Heart left ventricle (tissue), 16 donors: ENCODE data around the gene SMURF1. TPM values are rescaled to one million over a fixed set of nuclear protein-coding genes. Genes with fewer than 3 reads are reported as not detected.
A peak's percentile ranks its signal among the peaks of the same experiment; 100 is the strongest.

Experiments used
- ATAC-seq, 4 donors: fragments of 200-7000 bp; cut with Tn5 transposase; one replicate each; pipeline ENCODE4 v1.9.1; 2020 to 2022; ENCODE audit warnings: moderate library complexity in 4 of 4, mild to moderate bottlenecking in 3 of 4, moderate number of reproducible peaks in 1 of 4
- DNase-seq, 5 donors: peaks; one replicate each; pipeline ENCODE4 v3.0.0-alpha.2; 2020
- H3K27ac ChIP-seq, 12 donors: fragments of 200-600 bp; sonication (generic) in 4 of 12; one replicate each; pipeline versions ENCODE4 v1.5.0 to v1.8.0; 2016 to 2022; ENCODE audit warnings: mild to moderate bottlenecking in 2 of 12
- H3K27me3 ChIP-seq, 9 donors: fragments of 200-600 bp; sonication (generic) in 2 of 9; one replicate each; pipeline versions ENCODE4 v1.5.1 to v1.8.0; 2016 to 2022; ENCODE audit warnings: mild to moderate bottlenecking in 3 of 9
- H3K36me3 ChIP-seq, 9 donors: fragments of 200-600 bp; sonication (generic) in 2 of 9; one replicate each; pipeline versions ENCODE4 v1.5.0 to v1.8.0; 2018 to 2022; ENCODE audit warnings: mild to moderate bottlenecking in 2 of 9
- H3K4me1 ChIP-seq, 12 donors: fragments of 200-600 bp; sonication (generic) in 4 of 12; one replicate each; pipeline versions ENCODE4 v1.5.0 to v1.8.0; 2016 to 2022; ENCODE audit warnings: mild to moderate bottlenecking in 3 of 12
- H3K4me3 ChIP-seq, 12 donors: fragments of 200-600 bp; sonication (generic) in 4 of 12; one replicate each; pipeline versions ENCODE4 v1.5.0 to v1.8.0; 2017 to 2022; ENCODE audit warnings: mild to moderate bottlenecking in 9 of 12, moderate library complexity in 4 of 12
- H3K9me3 ChIP-seq, 12 donors: fragments of 200-600 bp; sonication (generic) in 4 of 12; one replicate each; pipeline versions ENCODE4 v1.5.0 to v1.8.0; 2016 to 2022; ENCODE audit warnings: mild to moderate bottlenecking in 1 of 12
- POLR2A ChIP-seq, 2 donors: fragments of 450-650 bp; IDR thresholded peaks; one replicate each; pipeline ENCODE4 v1.6.1; 2017; ENCODE audit warnings: antibody characterized with exemption in 2 of 2, mild to moderate bottlenecking in 2 of 2, moderate library complexity in 2 of 2
- WGBS, 4 donors: extraction: QIAGEN DNeasy Blood & Tissue Kit in 2 of 4; methylation state at CpG; one replicate each; pipeline versions ENCODE4 v1.1.5 to v1.1.7; 2013 to 2018; 5-methylcytosine and 5-hydroxymethylcytosine counted together
- intact Hi-C, 10 donors: fragments of 100-400 bp; cut with DNase I; formaldehyde crosslinking; loops; one replicate each; pipeline versions ENCODE4 v1.11.1 to v1.14.2; 2022
- polyA plus RNA-seq, 2 donors: library from polyadenylated mRNA; stranded (reverse); fragments of 200-250 nt; gene quantifications; one replicate each; pipeline ENCODE4 v1.2.3, GENCODE V29; 2013
- total RNA-seq, 9 donors: library from RNA; depleted of rRNA in 2 of 9; stranded (reverse); fragments of >200 nt in 2 of 9; fragmentation: NEBNext Ultra II Directional in 3 of 9; extraction: Animal tissue kit (Norgen Biotek cat#: 25700) in 3 of 9; gene quantifications; one replicate each; pipeline versions ENCODE4 v1.1.0 to v1.2.4, GENCODE V29; 2016 to 2023
- TF ChIP-seq, protein P1 (sequence below), 12 donors: fragments of 200-600 bp; sonication (generic) in 4 of 12; IDR thresholded peaks; one replicate each; pipeline versions ENCODE4 v1.5.0 to v1.8.0; 2018 to 2022; ENCODE audit warnings: antibody characterized with exemption in 12 of 12, mild to moderate bottlenecking in 5 of 12
- donor health status: ischemic (EF 13 %, LVEDD 7.1; RV severe dilation, severe dysfunction).
- donor health status: healthy with polysubstance abuse.
- donor health status: DM: no; HTN: yes; CAD: no.
- donor health status: DM: no; HTN: no; CAD: no.
- donor health status: ischemic (EF 25% LVEDD 6.9; RV normal size, moderate dysfunction).
- donor health status: ischemic (EF 25% LVEDD 5.7; RV mildly dilated, moderate dysfunction).
- donor health status: healthy.
- donor health status: DM: yes; HTN: yes; CAD: no.
- donor health status: ischemic (EF 35%, LVEDD 5.7; RV mildly dilated, moderate dysfunction).
- donor health status: nonischemic (EF 11% LVEDD 7.7; RV severe dilation, severe dysfunction).
- donor health status: DM: yes; HTN: yes; CAD: no.
- donor health status: PGD.
- donor health status: ischemic (EF 29% LVEDD 5.4; RV normal size, mild dysfunction).
- donor health status: nonischemic (EF 23%, LVEDD 6.1; RV moderate dilation, normal function).

Gene SMURF1
- total and polyA plus RNA-seq, 11 donors = 3.5 to 15.4 (median 12.4) TPM

DNA sequence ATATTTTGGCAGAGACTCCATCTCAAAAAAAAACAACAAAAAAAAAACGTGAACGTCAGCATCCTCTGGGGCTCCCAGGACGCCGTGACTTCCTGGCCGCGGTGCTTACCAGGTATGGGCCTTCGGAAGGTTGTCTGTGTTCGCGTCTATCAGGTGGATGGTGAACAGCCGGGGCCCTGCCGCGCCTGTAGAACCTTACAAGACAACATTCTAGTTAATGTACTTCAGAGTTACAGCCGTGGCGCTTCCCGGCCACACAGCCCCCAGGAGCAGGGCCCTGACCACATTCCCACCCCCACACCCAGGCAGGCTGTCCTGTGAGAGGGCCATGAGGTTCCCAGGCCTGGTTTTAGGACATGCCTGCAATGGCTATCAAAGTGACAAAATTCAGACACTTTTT is 111.0 kb downstream of the SMURF1 start:
- 82 to 83% (median 83%) methylated on average over 12 to 15 of the region's 15 CpGs for WGBS, 4 donors
- H3K27ac ChIP-seq = peak overlapping the region in 1 of 12 donors; percentile 75
- TF ChIP-seq POLR2A (IDR thresholded peaks at IDR 0.05) = no peak
- TF ChIP-seq, protein P1, sequence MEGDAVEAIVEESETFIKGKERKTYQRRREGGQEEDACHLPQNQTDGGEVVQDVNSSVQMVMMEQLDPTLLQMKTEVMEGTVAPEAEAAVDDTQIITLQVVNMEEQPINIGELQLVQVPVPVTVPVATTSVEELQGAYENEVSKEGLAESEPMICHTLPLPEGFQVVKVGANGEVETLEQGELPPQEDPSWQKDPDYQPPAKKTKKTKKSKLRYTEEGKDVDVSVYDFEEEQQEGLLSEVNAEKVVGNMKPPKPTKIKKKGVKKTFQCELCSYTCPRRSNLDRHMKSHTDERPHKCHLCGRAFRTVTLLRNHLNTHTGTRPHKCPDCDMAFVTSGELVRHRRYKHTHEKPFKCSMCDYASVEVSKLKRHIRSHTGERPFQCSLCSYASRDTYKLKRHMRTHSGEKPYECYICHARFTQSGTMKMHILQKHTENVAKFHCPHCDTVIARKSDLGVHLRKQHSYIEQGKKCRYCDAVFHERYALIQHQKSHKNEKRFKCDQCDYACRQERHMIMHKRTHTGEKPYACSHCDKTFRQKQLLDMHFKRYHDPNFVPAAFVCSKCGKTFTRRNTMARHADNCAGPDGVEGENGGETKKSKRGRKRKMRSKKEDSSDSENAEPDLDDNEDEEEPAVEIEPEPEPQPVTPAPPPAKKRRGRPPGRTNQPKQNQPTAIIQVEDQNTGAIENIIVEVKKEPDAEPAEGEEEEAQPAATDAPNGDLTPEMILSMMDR (IDR thresholded peaks at IDR 0.05) = no peak

DNA sequence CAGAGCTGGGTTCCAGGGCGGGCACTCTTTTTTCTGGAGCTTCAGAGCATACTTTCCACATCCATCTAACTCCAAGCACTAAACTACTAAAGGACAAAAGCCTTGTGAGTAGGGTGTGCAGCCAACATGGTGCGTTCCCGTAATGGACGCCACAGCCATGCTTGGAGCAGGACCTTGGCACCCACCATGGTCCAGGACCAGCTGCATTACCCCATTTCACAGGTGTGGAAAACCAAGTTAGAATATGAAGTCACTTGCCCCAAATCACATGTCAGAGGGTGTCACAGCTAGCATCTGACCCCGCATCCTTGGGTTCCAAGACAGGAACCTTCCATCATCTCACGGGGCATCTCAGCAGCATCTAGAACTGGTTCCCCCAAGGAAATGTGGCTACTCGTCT is 112.4 kb downstream of the SMURF1 start:
- Histone ChIP-seq H3K4me3 (no peak overlapping the region), H3K9me3 (peaks cover 0 to 5% (median 0%) of the 10 kb centered on the region in 12 donors), H3K4me1 (peaks cover 0 to 34% (median 10%) of the 10 kb centered on the region in 12 donors), H3K36me3 (peaks cover 0 to 94% (median 82%) of the 10 kb centered on the region in 9 donors), H3K27me3 (no peaks in the 10 kb centered on the region), H3K27ac (peak overlapping the region; percentile 37 to 86 (median 78))
- DNase-seq = no peak
- intact Hi-C loops = loop anchor here in 1 of 10 donors (10.0 kb wide), 1 partner anchor 383 kb away; no protein-coding TSS in a partner anchor
- WGBS, 4 donors = 91 to 94% (median 93%) methylated on average over 7 of the region's 7 CpGs
- TF ChIP-seq POLR2A (IDR thresholded peaks at IDR 0.05) = no peak
- TF ChIP-seq, protein P1 (IDR thresholded peaks at IDR 0.05) = no peak
- no peak for ATAC-seq

More for the DNA sequence above, 111.0 kb downstream of the SMURF1 start:
- DNase-seq = peak in 1 of 5 donors; percentile 13
- peaks cover 0 to 5% (median 0%) of the 10 kb centered on the region in 12 donors for H3K9me3 ChIP-seq
- no peak for ATAC-seq
- H3K27me3 ChIP-seq = no peaks in the 10 kb centered on the region
- no peak overlapping the region for H3K4me3 ChIP-seq
- peaks cover 0 to 100% (median 95%) of the 10 kb centered on the region in 9 donors for H3K36me3 ChIP-seq
- H3K4me1 ChIP-seq = peaks cover 0 to 41% (median 12%) of the 10 kb centered on the region in 12 donors
- intact Hi-C loops = loop anchor here in 1 of 10 donors (10.0 kb wide), 1 partner anchor 382 kb away; no protein-coding TSS in a partner anchor

DNA sequence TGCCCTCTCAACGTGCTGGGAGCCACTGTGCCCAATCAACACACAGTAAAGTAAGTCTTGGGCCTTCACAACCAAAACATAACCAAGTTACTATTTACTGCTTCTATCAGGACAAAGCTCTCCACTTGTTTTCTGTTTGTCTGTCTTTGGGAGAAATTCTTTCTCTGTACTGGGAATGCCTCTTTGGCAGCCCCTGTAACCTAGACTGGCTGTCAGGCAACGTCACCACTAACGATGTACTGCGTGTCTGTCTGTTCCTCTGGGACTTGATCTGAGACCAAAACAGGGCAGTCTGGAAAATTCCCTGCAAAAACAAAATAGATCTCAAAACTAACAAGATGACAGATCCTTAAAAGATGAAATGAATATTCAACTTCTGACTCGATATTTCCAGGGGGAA is 113.0 kb downstream of the SMURF1 start:
- Histone ChIP-seq H3K4me3 (no peak overlapping the region), H3K36me3 (peaks cover 0 to 89% (median 78%) of the 10 kb centered on the region in 9 donors), H3K9me3 (peaks cover 0 to 5% (median 0%) of the 10 kb centered on the region in 12 donors), H3K4me1 (peaks cover 0 to 33% (median 10%) of the 10 kb centered on the region in 12 donors), H3K27me3 (no peaks in the 10 kb centered on the region), H3K27ac (peak overlapping the region; percentile 65 to 91 (median 77))
- ATAC-seq (peak; percentile 43 to 78 (median 69)), DNase-seq (peak in 3 of 5 donors; percentile 30 to 60 (median 52))
- intact Hi-C loops = loop anchor here in 1 of 10 donors (10.0 kb wide), 1 partner anchor 384 kb away; no protein-coding TSS in a partner anchor
- WGBS, 4 donors = 65 to 77% (median 72%) methylated on average over 5 of the region's 5 CpGs
- TF ChIP-seq POLR2A (IDR thresholded peaks at IDR 0.05) = peak in 1 of 2 donors; percentile 27
- TF ChIP-seq, protein P1 (IDR thresholded peaks at IDR 0.05) = no peak

DNA sequence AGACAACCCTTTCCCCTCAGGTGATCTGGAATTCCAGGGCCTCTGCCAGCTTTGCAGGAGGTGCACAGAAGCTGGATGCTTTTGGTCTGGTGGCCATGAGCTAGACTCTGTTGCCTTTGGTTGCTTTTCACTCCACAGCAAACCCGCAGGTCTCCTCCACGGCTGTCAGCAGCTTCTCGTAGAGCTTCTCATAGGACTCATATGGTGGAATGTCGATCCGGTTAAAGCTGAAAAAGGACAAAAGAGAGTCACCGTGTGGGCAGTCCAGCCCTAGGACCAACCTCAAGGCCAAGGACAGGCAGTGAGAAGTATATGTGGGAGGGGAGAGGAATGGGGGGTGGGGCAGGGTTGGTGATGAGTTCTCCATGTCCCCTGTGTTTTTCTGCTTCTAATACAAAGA is 113.5 kb downstream of the SMURF1 start:
- H3K27me3 ChIP-seq = no peaks in the 10 kb centered on the region
- H3K4me3 ChIP-seq = no peak overlapping the region
- intact Hi-C loops = loop anchor here in 1 of 10 donors (10.0 kb wide), 1 partner anchor 384 kb away; no protein-coding TSS in a partner anchor
- peak overlapping the region; percentile 65 to 91 (median 77) for H3K27ac ChIP-seq
- no peak for TF ChIP-seq POLR2A (IDR thresholded peaks at IDR 0.05)
- TF ChIP-seq, protein P1 (IDR thresholded peaks at IDR 0.05) = no peak
- peaks cover 0 to 33% (median 10%) of the 10 kb centered on the region in 12 donors for H3K4me1 ChIP-seq
- ATAC-seq = peak in 1 of 4 donors; percentile 7
- peak in 1 of 5 donors; percentile 6 for DNase-seq
- peaks cover 0 to 84% (median 73%) of the 10 kb centered on the region in 9 donors for H3K36me3 ChIP-seq
- H3K9me3 ChIP-seq = peaks cover 0 to 5% (median 0%) of the 10 kb centered on the region in 12 donors
- 94 to 95% (median 95%) methylated on average over 6 of the region's 6 CpGs for WGBS, 4 donors
